ENCODE data around the gene P2RY2.

GRCh38 chr11:73201888-73202780 is 15.9 kb upstream of the P2RY2 start:
- TF ChIP-seq SOX6 (IDR thresholded peaks at IDR 0.05) (no peak), ETS1 (conservative IDR thresholded peaks at IDR 0.05; ENCODE audit: control insufficient read depth, low read depth, low read length) (no peak)

Measured in K562 (cell line).